H9 (cell line): ENCODE data around the gene TRIOBP. TPM values are rescaled to one million over a fixed set of nuclear protein-coding genes. Genes with fewer than 3 reads are reported as not detected.

Experiments
- DNase-seq: peaks from one replicate; pipeline ENCODE4 v3.0.0-alpha.2; 2017
- H2AFZ ChIP-seq: one replicate; pipeline ENCODE4 v1.6.1; 2013; ENCODE audit warnings: mild to moderate bottlenecking, low read length, control low read depth, moderate library complexity
- H2AK5ac ChIP-seq: 2 replicates; pipeline ENCODE4 v1.6.1; 2013; ENCODE audit warnings: low read length, control low read depth, mixed read lengths; ENCODE audit not compliant: insufficient read length
- H2BK120ac ChIP-seq: one replicate; pipeline ENCODE4 v1.6.1; 2013; ENCODE audit warnings: low read depth, mild to moderate bottlenecking, low read length, control low read depth, inconsistent platforms; ENCODE audit not compliant: poor library complexity, severe bottlenecking
- H2BK12ac ChIP-seq: 2 replicates; pipeline ENCODE4 v1.6.1; 2013; ENCODE audit warnings: low read length, control low read depth, mixed read lengths, low read depth; ENCODE audit not compliant: insufficient read length
- H2BK15ac ChIP-seq: 2 replicates; pipeline ENCODE4 v1.6.1; 2013; ENCODE audit warnings: low read depth, low read length, control low read depth
- H2BK20ac ChIP-seq: one replicate; pipeline ENCODE4 v1.6.1; 2013; ENCODE audit warnings: low read depth, mild to moderate bottlenecking, low read length, control low read depth, inconsistent platforms; ENCODE audit not compliant: poor library complexity, severe bottlenecking
- H2BK5ac ChIP-seq: 2 replicates; pipeline ENCODE4 v1.6.1; 2013; ENCODE audit warnings: low read length, control low read depth, mixed read lengths; ENCODE audit not compliant: insufficient read length
- H3K14ac ChIP-seq: 2 replicates; pipeline ENCODE4 v1.6.1; 2013; ENCODE audit warnings: low read length, control low read depth; ENCODE audit not compliant: insufficient read depth
- H3K18ac ChIP-seq: 2 replicates; pipeline ENCODE4 v1.6.1; 2013; ENCODE audit warnings: low read depth, mild to moderate bottlenecking, mixed read lengths, low read length, control low read depth; ENCODE audit not compliant: insufficient read length
- H3K23ac ChIP-seq: 2 replicates; pipeline ENCODE4 v1.6.1; 2013; ENCODE audit warnings: low read length, control low read depth, mixed read lengths, low read depth; ENCODE audit not compliant: insufficient read length
- H3K23me2 ChIP-seq: 2 replicates; pipeline ENCODE4 v1.6.1; 2013; ENCODE audit warnings: low read depth, mild to moderate bottlenecking, mixed read lengths, low read length, control low read depth; ENCODE audit not compliant: insufficient read length, poor library complexity, severe bottlenecking
- H3K27ac ChIP-seq: 2 replicates; pipeline ENCODE4 v1.5.1; 2013; ENCODE audit warnings: low read length, control low read depth, mixed read lengths, low read depth; ENCODE audit not compliant: insufficient read length
- H3K27me3 ChIP-seq: 2 replicates; pipeline ENCODE4 v1.6.1; 2013; ENCODE audit warnings: low read length, control low read depth, inconsistent platforms; ENCODE audit not compliant: insufficient read depth
- H3K4ac ChIP-seq: 2 replicates; pipeline ENCODE4 v1.6.1; 2013; ENCODE audit warnings: low read depth, mild to moderate bottlenecking, control low read depth, inconsistent platforms, low read length, moderate library complexity
- H3K4me1 ChIP-seq: 2 replicates; pipeline ENCODE4 v1.6.1; 2013; ENCODE audit warnings: low read length, control low read depth, inconsistent platforms; ENCODE audit not compliant: insufficient read depth
- H3K4me2 ChIP-seq: 2 replicates; pipeline ENCODE4 v1.6.1; 2013; ENCODE audit warnings: low read length, control low read depth, mixed read lengths; ENCODE audit not compliant: insufficient read length, insufficient read depth
- H3K56ac ChIP-seq: 2 replicates; pipeline ENCODE4 v1.6.1; 2013; ENCODE audit warnings: low read depth, mild to moderate bottlenecking, mixed read lengths, low read length, control low read depth; ENCODE audit not compliant: insufficient read length
- H3K79me1 ChIP-seq: 2 replicates; pipeline ENCODE4 v1.6.1; 2013; ENCODE audit warnings: low read depth, mild to moderate bottlenecking, moderate library complexity, low read length, control low read depth, inconsistent platforms; ENCODE audit not compliant: insufficient read depth, poor library complexity, severe bottlenecking
- H3K79me2 ChIP-seq: 2 replicates; pipeline ENCODE4 v1.6.1; 2013; ENCODE audit warnings: low read length, control low read depth, inconsistent platforms; ENCODE audit not compliant: insufficient read depth
- H3K9ac ChIP-seq: 2 replicates; pipeline ENCODE4 v1.6.1; 2013; ENCODE audit warnings: low read length, control low read depth, mixed read lengths; ENCODE audit not compliant: insufficient read length; ENCODE audit errors: extremely low read depth
- H3K9me3 ChIP-seq: one replicate; pipeline ENCODE4 v1.6.1; 2013; ENCODE audit warnings: low read depth, low read length, inconsistent platforms; ENCODE audit not compliant: control insufficient read depth
- H3T11ph ChIP-seq: one replicate; pipeline ENCODE4 v1.6.1; 2013; ENCODE audit warnings: mild to moderate bottlenecking, low read length, control low read depth, inconsistent platforms
- H4K20me1 ChIP-seq: one replicate; pipeline ENCODE4 v1.6.1; 2013; ENCODE audit not compliant: control insufficient read depth, insufficient read length, insufficient read depth
- H4K5ac ChIP-seq: 2 replicates; pipeline ENCODE4 v1.6.1; 2013; ENCODE audit warnings: low read depth, mild to moderate bottlenecking, mixed read lengths, low read length, control low read depth; ENCODE audit not compliant: insufficient read length
- H4K8ac ChIP-seq: replicated peaks from 2 replicates; pipeline ENCODE4 v1.6.1; 2013; ENCODE audit warnings: low read length, control low read depth, mixed read lengths, low read depth; ENCODE audit not compliant: insufficient read length
- H4K91ac ChIP-seq: 2 replicates; pipeline ENCODE4 v1.6.1; 2013; ENCODE audit warnings: low read depth, mild to moderate bottlenecking, moderate library complexity, mixed read lengths, low read length, control low read depth; ENCODE audit not compliant: insufficient read length
- H3K27ac Mint-ChIP-seq, 3 experiments: 2 replicates in 2 of 3; 3 replicates in 1 of 3; pipeline ENCODE4 v1.8.0; 2020 to 2021; ENCODE audit warnings: mixed read lengths in 3 of 3, mild to moderate bottlenecking in 1 of 3, moderate library complexity in 1 of 3
- H3K27me3 Mint-ChIP-seq: 2 replicates; pipeline ENCODE4 v1.8.0; 2021; ENCODE audit warnings: low read depth, mild to moderate bottlenecking, moderate library complexity, mixed read lengths
- H3K36me3 Mint-ChIP-seq, 3 experiments: 2 replicates in 2 of 3; 3 replicates in 1 of 3; pipeline ENCODE4 v1.8.0; 2020 to 2021; ENCODE audit warnings: low read depth in 3 of 3, mixed read lengths in 3 of 3; ENCODE audit not compliant: insufficient read depth in 1 of 3
- H3K4me1 Mint-ChIP-seq, 2 experiments: 2 replicates each; pipeline ENCODE4 v1.8.0; 2020; ENCODE audit warnings: mixed read lengths in 2 of 2
- H3K4me3 Mint-ChIP-seq, 2 experiments: 2 replicates in 1 of 2; 3 replicates in 1 of 2; pipeline ENCODE4 v1.8.0; 2020 to 2021; ENCODE audit warnings: mild to moderate bottlenecking in 2 of 2, mixed read lengths in 2 of 2, moderate library complexity in 1 of 2
- H3K9me3 Mint-ChIP-seq, 2 experiments: 2 replicates in 1 of 2; 3 replicates in 1 of 2; pipeline ENCODE4 v1.8.0; 2020; ENCODE audit warnings: mild to moderate bottlenecking in 2 of 2, mixed read lengths in 2 of 2, moderate library complexity in 1 of 2
- WGBS: extraction: QIAGEN DNeasy Blood & Tissue Kit; methylation state at CpG from one replicate; pipeline ENCODE4 v1.1.7; 2013; ENCODE audit warnings: missing lambda C conversion rate, low lambda C conversion rate, mixed read lengths; ENCODE audit not compliant: insufficient read length; ENCODE audit errors: extremely low coverage; 5-methylcytosine and 5-hydroxymethylcytosine counted together
- total RNA-seq: library from RNA; stranded (reverse); gene quantifications from 2 replicates; pipeline ENCODE4 v1.2.1, GENCODE V29; 2021
- TF ChIP-seq, protein P1 (sequence below): fragments of 200-600 bp; sonication (generic); conservative IDR thresholded peaks from 3 replicates; pipeline ENCODE4 v1.8.0; 2021; ENCODE audit warnings: antibody characterized with exemption, mild to moderate bottlenecking

The TRIOBP gene
- total RNA-seq, 1 experiment from 2014 or later: 52.7 TPM

DNA sequence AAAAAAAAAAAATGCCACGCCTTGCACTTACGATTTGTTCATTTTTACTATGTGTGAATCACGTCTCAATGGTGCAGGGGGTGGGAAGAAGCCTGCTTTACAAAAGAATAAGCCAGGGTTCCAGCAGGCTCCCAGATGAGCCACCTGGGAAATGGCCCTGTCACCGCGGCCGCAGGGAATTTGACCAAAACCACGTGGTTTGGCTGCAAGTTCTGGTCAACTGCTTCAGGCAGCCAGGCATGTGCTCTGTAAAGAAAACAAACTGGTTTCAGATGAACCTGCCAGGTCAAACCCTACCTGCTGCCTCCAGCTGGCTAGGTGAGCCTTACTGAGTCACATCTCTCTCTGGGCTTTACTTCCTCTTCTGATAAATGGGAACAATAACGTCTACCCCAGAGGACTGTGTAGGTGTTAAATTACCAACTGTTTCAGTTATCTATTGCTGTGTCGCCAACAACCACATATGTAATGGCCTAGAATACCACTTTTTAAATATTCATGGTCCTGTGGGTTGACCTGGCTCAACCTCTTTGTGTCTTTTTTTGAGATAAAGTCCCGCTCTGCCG, 80.4 kb downstream of the TRIOBP start:
- Histone ChIP-seq H4K5ac (no peak overlapping the region), H2BK12ac (no peak overlapping the region), H4K91ac (no peak overlapping the region), H3K27me3 (no peaks in the 10 kb centered on the region; the same call in 1 of the 2 replicates), H3K4me1 (no peaks in the 10 kb centered on the region), H3K4ac (no peak overlapping the region), H3K56ac (no peak overlapping the region), H3K18ac (no peak overlapping the region), H2AK5ac (no peak overlapping the region), H3K79me1 (no peaks in the 10 kb centered on the region), H2BK120ac (no peak overlapping the region), H4K20me1 (no peaks in the 10 kb centered on the region), H2BK5ac (no peak overlapping the region), H3K23me2 (no peaks in the 10 kb centered on the region), H3T11ph (no peak overlapping the region), H3K23ac (no peak overlapping the region), H3K79me2 (no peaks in the 10 kb centered on the region), H3K9ac (no peak overlapping the region), H2AFZ (no peak overlapping the region), H3K4me2 (no peak overlapping the region), H2BK20ac (no peak overlapping the region), H3K9me3 (no peaks in the 10 kb centered on the region), H2BK15ac (no peak overlapping the region), H3K27ac (no peak overlapping the region), H4K8ac (no peak overlapping the region), H3K14ac (no peak overlapping the region)
- Mint-ChIP-seq H3K36me3 (peaks cover 3 to 21% (median 16%) of the 10 kb centered on the region in 3 experiments; a peak in 6 of 7 replicates), H3K4me3 (no peak overlapping the region), H3K4me1 (peaks cover 16 to 25% of the 10 kb centered on the region in 2 experiments), H3K9me3 (no peaks in the 10 kb centered on the region), H3K27ac (no peak overlapping the region), H3K27me3 (peaks cover 35% of the 10 kb centered on the region)
- TF ChIP-seq, protein P1, sequence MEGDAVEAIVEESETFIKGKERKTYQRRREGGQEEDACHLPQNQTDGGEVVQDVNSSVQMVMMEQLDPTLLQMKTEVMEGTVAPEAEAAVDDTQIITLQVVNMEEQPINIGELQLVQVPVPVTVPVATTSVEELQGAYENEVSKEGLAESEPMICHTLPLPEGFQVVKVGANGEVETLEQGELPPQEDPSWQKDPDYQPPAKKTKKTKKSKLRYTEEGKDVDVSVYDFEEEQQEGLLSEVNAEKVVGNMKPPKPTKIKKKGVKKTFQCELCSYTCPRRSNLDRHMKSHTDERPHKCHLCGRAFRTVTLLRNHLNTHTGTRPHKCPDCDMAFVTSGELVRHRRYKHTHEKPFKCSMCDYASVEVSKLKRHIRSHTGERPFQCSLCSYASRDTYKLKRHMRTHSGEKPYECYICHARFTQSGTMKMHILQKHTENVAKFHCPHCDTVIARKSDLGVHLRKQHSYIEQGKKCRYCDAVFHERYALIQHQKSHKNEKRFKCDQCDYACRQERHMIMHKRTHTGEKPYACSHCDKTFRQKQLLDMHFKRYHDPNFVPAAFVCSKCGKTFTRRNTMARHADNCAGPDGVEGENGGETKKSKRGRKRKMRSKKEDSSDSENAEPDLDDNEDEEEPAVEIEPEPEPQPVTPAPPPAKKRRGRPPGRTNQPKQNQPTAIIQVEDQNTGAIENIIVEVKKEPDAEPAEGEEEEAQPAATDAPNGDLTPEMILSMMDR: no peak
- no peak for DNase-seq
- WGBS: no CpG with 5 or more reads among the region's 11 CpGs
